C4-2B (cell line): ENCODE measurements around the gene CFAP251.

Experiments
- CTCF ChIP-seq: fragments of 450-650 bp; conservative IDR thresholded peaks from 2 replicates; pipeline ENCODE4 v1.5.1; 2017; ENCODE audit warnings: mild to moderate bottlenecking
- ZFX ChIP-seq: fragments of 450-650 bp; IDR thresholded peaks from 2 replicates; pipeline ENCODE4 v1.6.1; 2017

GRCh38 chr12:121916719-121917118 is 1.7 kb upstream of the CFAP251 start:
- TF ChIP-seq CTCF (no peak), ZFX (no peak)
